Colonic mucosa (tissue), 4 donors: ENCODE results near the gene SLC47A1. TPM values are rescaled to one million over a fixed set of nuclear protein-coding genes. Genes with fewer than 3 reads are reported as not detected.

Experiments
- DNase-seq: peaks from one replicate; pipeline ENCODE4 v3.0.0-alpha.2; 2020
- H3K27ac ChIP-seq: fragments of 200-600 bp; one replicate; pipeline ENCODE4 v1.8.0; 2021
- H3K27me3 ChIP-seq: fragments of 200-600 bp; one replicate; pipeline ENCODE4 v1.8.0; 2021
- H3K36me3 ChIP-seq: fragments of 200-600 bp; one replicate; pipeline ENCODE4 v1.8.0; 2021
- H3K4me1 ChIP-seq: fragments of 200-600 bp; one replicate; pipeline ENCODE4 v1.8.0; 2021; ENCODE audit warnings: mild to moderate bottlenecking
- H3K4me3 ChIP-seq: fragments of 200-600 bp; one replicate; pipeline ENCODE4 v1.8.0; 2021
- H3K9ac ChIP-seq, 2 donors: one replicate each; pipeline ENCODE4 v1.7.0; 2013; ENCODE audit warnings: control low read depth in 2 of 2, low read depth in 2 of 2, low read length in 2 of 2
- H3K9me3 ChIP-seq: fragments of 200-600 bp; one replicate; pipeline ENCODE4 v1.8.0; 2021
- intact Hi-C: fragments of 100-400 bp; cut with DNase I; formaldehyde crosslinking; loops from one replicate; pipeline ENCODE4 v1.14.1; 2022
- total RNA-seq, 2 donors: library from RNA; stranded (reverse); fragmentation: NEBNext Ultra II Directional in 1 of 2; extraction: Animal tissue kit (Norgen Biotek cat#: 25700) in 1 of 2; gene quantifications; one replicate each; pipeline ENCODE4 v1.2.1, GENCODE V29; 2021
- TF ChIP-seq, protein P1 (sequence below): fragments of 200-600 bp; IDR thresholded peaks from one replicate; pipeline ENCODE4 v1.8.0; 2022; ENCODE audit warnings: antibody characterized with exemption, mild to moderate bottlenecking
- donor health status: healthy.
- donor health status: DM: no; HTN: no; CAD: no.
- donor health status: DM: no; HTN: no; CAD: no.

Gene SLC47A1
- total RNA-seq, 2 donors from 2014 or later = 0.37 to 1.0 TPM

DNA sequence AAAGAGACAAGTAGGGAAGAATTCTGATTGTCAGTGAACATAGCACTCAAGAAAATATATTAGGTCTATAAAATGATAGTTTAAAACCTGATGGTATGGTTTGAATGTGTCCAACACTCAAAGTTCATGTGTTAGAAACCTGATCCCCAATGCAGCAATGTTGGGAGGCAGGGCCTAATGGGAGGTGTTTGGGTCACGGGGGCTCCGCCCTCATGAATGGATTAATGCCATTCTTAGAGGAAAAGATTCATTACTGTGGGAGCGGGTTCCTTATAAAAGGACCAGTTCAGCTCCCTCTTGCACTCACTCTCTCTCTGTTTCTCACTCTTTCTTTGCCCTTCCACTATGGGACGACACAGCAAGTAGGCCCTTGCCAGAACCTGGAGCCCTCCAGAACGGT is 41.5 kb upstream of the SLC47A1 start:
- H3K4me3 ChIP-seq = no peak overlapping the region
- intact Hi-C loops = no loop called here
- no peak for DNase-seq
- no peak overlapping the region for H3K27ac ChIP-seq
- H3K4me1 ChIP-seq = no peaks in the 10 kb centered on the region
- no peaks in the 10 kb centered on the region for H3K27me3 ChIP-seq
- TF ChIP-seq, protein P1, sequence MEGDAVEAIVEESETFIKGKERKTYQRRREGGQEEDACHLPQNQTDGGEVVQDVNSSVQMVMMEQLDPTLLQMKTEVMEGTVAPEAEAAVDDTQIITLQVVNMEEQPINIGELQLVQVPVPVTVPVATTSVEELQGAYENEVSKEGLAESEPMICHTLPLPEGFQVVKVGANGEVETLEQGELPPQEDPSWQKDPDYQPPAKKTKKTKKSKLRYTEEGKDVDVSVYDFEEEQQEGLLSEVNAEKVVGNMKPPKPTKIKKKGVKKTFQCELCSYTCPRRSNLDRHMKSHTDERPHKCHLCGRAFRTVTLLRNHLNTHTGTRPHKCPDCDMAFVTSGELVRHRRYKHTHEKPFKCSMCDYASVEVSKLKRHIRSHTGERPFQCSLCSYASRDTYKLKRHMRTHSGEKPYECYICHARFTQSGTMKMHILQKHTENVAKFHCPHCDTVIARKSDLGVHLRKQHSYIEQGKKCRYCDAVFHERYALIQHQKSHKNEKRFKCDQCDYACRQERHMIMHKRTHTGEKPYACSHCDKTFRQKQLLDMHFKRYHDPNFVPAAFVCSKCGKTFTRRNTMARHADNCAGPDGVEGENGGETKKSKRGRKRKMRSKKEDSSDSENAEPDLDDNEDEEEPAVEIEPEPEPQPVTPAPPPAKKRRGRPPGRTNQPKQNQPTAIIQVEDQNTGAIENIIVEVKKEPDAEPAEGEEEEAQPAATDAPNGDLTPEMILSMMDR = no peak
- no peaks in the 10 kb centered on the region for H3K36me3 ChIP-seq
- H3K9ac ChIP-seq = no peak overlapping the region
- no peaks in the 10 kb centered on the region for H3K9me3 ChIP-seq

DNA sequence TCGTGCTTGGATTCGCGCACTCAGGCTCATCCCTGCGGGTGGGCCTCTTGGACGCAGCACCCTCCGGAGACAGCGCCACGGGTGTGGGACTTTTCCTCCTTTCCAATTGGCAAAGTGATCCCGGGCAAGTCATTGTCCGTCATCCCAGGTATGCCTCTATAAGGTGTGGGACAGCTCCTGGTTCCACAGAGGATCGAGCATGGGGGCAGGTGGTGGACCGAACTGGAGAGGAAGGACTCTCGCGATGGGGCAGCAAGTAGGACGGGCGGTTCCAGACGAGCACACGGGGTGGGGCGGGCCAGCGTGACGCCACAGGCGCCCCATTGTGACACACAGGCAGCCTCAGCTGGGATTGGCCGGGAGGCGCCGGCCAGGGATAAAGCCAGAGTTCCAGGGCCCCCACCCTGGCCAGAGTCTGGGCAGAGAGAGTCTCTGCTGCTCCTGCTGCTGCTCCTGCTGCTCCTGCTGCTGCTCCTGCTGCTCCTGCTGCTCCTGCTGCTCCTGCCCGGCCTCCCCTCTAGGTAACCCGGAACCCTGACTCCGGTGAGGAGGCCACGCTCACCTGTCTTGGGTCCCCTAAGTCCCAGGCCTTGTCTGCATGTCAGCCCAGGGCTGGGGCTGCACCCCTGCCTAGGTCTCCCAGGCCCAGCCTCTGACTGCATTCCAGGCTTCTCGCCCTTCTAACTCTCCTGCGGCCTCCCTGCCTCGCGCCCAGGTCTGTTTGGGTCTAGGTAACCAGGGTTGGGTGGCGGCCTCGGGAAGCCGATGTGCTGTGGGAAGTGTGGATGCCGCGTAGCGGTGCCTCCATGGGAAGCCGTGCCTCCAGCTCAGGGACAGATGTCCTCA is 38.5 kb upstream of the SLC47A1 start:
- no peak overlapping the region for H3K27ac ChIP-seq
- TF ChIP-seq, protein P1 = no peak
- no peaks in the 10 kb centered on the region for H3K36me3 ChIP-seq
- H3K4me3 ChIP-seq = no peak overlapping the region
- no peaks in the 10 kb centered on the region for H3K27me3 ChIP-seq
- intact Hi-C loops = no loop called here
- no peak for DNase-seq
- no peaks in the 10 kb centered on the region for H3K4me1 ChIP-seq
- H3K9ac ChIP-seq = no peak overlapping the region
- H3K9me3 ChIP-seq = no peaks in the 10 kb centered on the region

DNA sequence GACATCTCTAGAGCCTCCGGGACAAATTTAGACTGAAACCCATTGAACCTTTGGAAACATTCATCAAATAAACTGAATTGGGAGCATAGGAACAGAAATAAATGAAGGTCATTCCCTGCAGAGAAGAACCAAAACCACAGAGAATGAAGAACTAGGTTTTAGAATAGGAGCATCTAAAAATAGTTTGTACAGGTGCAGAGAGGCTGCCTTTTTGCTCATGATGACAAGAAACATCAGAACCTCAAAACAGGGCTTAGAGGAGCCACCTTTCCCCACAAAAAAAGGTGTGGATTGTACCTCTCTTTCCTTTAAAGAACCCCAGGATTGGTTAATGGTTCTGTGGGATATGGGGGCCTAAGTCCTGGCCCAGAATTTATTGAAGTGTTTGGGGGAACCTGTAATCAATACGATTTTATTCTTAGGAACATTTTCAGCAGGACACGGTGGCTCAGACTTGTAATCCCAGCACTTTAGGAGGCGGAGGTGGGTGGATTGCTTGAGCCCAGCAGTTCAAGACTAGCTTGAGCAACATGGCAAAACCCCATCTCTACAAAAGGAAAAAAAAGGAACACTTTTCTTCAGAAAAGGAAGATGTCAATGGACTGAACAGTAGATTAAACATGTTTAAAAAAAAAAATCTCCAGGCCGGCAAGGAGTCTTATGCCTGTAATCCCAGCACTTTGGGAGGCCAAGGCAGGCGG is 37.7 kb upstream of the SLC47A1 start:
- Histone ChIP-seq H3K9me3 (no peaks in the 10 kb centered on the region), H3K9ac (no peak overlapping the region), H3K36me3 (no peaks in the 10 kb centered on the region), H3K27me3 (no peaks in the 10 kb centered on the region), H3K27ac (no peak overlapping the region), H3K4me3 (no peak overlapping the region), H3K4me1 (no peaks in the 10 kb centered on the region)
- TF ChIP-seq, protein P1 = no peak
- no peak for DNase-seq
- intact Hi-C loops = no loop called here

DNA sequence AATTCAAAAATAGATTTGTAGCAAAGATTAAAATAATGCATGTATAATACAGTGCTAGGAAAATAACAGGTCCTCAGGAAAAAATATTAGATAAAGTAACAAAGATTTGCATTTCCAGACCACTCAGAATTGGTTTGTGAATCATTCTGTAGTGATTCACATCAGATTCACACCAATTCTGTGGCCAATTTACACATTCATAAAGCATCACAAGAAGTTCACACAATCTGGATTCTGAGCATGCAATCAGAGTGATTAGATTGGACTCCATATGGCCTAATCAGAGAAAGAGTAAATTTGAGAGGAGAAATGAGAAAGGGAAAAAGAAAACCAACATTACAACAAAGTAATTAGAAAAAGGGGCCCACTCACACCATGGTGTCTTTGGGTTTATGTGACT is 36.0 kb upstream of the SLC47A1 start:
- no peaks in the 10 kb centered on the region for H3K36me3 ChIP-seq
- TF ChIP-seq, protein P1 = no peak
- H3K27ac ChIP-seq = no peak overlapping the region
- DNase-seq = no peak
- H3K27me3 ChIP-seq = no peaks in the 10 kb centered on the region
- H3K4me1 ChIP-seq = no peaks in the 10 kb centered on the region
- no peak overlapping the region for H3K4me3 ChIP-seq
- no peaks in the 10 kb centered on the region for H3K9me3 ChIP-seq
- no peak overlapping the region for H3K9ac ChIP-seq
- intact Hi-C loops = no loop called here

DNA sequence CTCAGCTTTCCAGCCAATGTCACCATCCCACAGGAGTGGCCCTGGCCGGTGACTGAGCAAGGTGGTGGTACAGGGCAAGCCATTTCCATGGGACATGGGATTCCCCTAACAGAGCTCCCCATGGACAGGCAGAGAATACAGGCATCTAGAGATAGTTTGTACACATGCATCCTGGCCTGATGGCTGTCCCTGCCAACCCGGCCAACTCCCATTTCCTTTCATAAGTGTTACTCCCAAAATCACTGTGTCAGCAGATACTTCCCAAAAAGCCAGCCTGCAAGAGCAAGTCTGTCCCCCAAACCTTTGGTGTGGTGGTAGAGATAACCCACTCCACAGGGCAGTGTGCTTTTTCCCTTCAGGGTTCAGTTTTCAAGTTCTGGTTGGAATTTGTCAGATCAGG is 32.4 kb upstream of the SLC47A1 start:
- H3K27ac ChIP-seq = no peak overlapping the region
- intact Hi-C loops = no loop called here
- TF ChIP-seq, protein P1 = no peak
- no peak overlapping the region for H3K4me3 ChIP-seq
- H3K9me3 ChIP-seq = no peaks in the 10 kb centered on the region
- DNase-seq = no peak
- H3K4me1 ChIP-seq = no peaks in the 10 kb centered on the region
- H3K36me3 ChIP-seq = no peaks in the 10 kb centered on the region
- no peak overlapping the region for H3K9ac ChIP-seq
- no peaks in the 10 kb centered on the region for H3K27me3 ChIP-seq
